GM12878 (cell line): ENCODE measurements around the gene GALNT12. TPM values are rescaled to one million over a fixed set of nuclear protein-coding genes. Genes with fewer than 3 reads are reported as not detected.

Experiments used
- ATAC-seq: fragments of 200-7000 bp; cut with Tn5 transposase; 3 replicates; pipeline ENCODE4 v1.9.1; 2020; ENCODE audit warnings: mild to moderate bottlenecking, moderate library complexity
- BruUV-seq: library from RNA; stranded (reverse); fragments of 400-500 nt; replicated peaks from 2 replicates; lab custom pipeline; 2021; lab: Mats Ljungman, UMichigan
- CTCF ChIA-PET: fragments of 300-600 bp; sonication (Branson Sonifier 250); formaldehyde crosslinking; extraction: SDS; loops from one replicate; lab custom pipeline; 2021; ENCODE audit warnings: inconsistent platforms; lab: Yijun Ruan, JAX
- POLR2A ChIA-PET: fragments of 350-600 bp; formaldehyde crosslinking; extraction: SDS; loops from one replicate; lab custom pipeline; 2021; ENCODE audit warnings: inconsistent platforms; lab: Charles Lee
- RAD21 ChIA-PET: fragments of 300-600 bp; sonication (Branson Sonifier 250); formaldehyde crosslinking; loops from one replicate; lab custom pipeline; 2023; ENCODE audit warnings: antibody characterized with exemption; ENCODE audit not compliant: unreplicated experiment; lab: Charles Lee
- SMC1A ChIA-PET: fragments of 300-600 bp; sonication (Branson Sonifier 250); formaldehyde crosslinking; loops from one replicate; lab custom pipeline; 2023; ENCODE audit not compliant: unreplicated experiment, uncharacterized antibody; lab: Charles Lee
- DNase-seq: peaks from one replicate; pipeline ENCODE4 v3.0.0-alpha.2; 2011; ENCODE audit warnings: low read depth, low spot score
- FAIRE-seq: peaks from 3 replicates; lab custom pipeline; 2011; peaks lifted over from hg19 to GRCh38; lab: Jason Lieb, UNC
- H2AFZ ChIP-seq: 2 replicates; pipeline ENCODE4 v1.6.0; 2011; ENCODE audit warnings: low read depth, low read length, control low read depth; ENCODE audit not compliant: control insufficient read depth
- H3K27ac ChIP-seq: 2 replicates; pipeline ENCODE4 v1.5.1; 2011; ENCODE audit warnings: control low read depth; ENCODE audit not compliant: control insufficient read depth, insufficient read depth
- H3K27me3 ChIP-seq, 2 experiments: replicated peaks in 1 of 2; 2 replicates each; pipeline versions ENCODE4 v1.6.0 to v1.6.1; 2011; ENCODE audit warnings: low read length in 1 of 2; ENCODE audit not compliant: control insufficient read depth in 2 of 2, insufficient read depth in 2 of 2
- H3K36me3 ChIP-seq, 2 experiments: 2 replicates each; pipeline ENCODE4 v1.5.1; 2011; ENCODE audit warnings: low read length in 1 of 2; ENCODE audit not compliant: control insufficient read depth in 2 of 2, insufficient read depth in 2 of 2
- H3K4me1 ChIP-seq: 2 replicates; pipeline ENCODE4 v1.6.1; 2011; ENCODE audit warnings: mild to moderate bottlenecking, low read length, moderate library complexity, mixed read lengths; ENCODE audit not compliant: control insufficient read depth, insufficient read depth
- H3K4me2 ChIP-seq: 2 replicates; pipeline ENCODE4 v1.6.0; 2011; ENCODE audit warnings: control low read depth; ENCODE audit not compliant: control insufficient read depth, insufficient read depth
- H3K4me3 ChIP-seq: fragments of 200-600 bp; sonication (generic); 2 replicates; pipeline ENCODE4 v1.5.1; 2016
- H3K79me2 ChIP-seq: 2 replicates; pipeline ENCODE4 v1.6.0; 2011; ENCODE audit warnings: low read length; ENCODE audit not compliant: control insufficient read depth, insufficient read depth
- H3K9ac ChIP-seq: 2 replicates; pipeline ENCODE4 v1.8.0; 2011; ENCODE audit warnings: low read length, control low read depth, mixed read lengths; ENCODE audit not compliant: control insufficient read depth, insufficient read depth
- H3K9me3 ChIP-seq: replicated peaks from 3 replicates; pipeline ENCODE4 v1.5.1; 2011; ENCODE audit warnings: mild to moderate bottlenecking, low read length; ENCODE audit not compliant: control insufficient read depth, insufficient read depth
- H4K20me1 ChIP-seq: 2 replicates; pipeline ENCODE4 v1.6.0; 2011; ENCODE audit not compliant: control insufficient read depth, insufficient read depth
- BMI1 ChIP-seq: fragments of 450-650 bp; IDR thresholded peaks from 2 replicates; pipeline ENCODE4 v1.6.1; 2016; ENCODE audit warnings: mild to moderate bottlenecking, moderate library complexity, borderline replicate concordance
- KDM1A ChIP-seq: fragments of 200-600 bp; sonication (generic); IDR thresholded peaks from 2 replicates; pipeline ENCODE4 v1.6.1; 2016; ENCODE audit warnings: borderline replicate concordance
- ZNF24 ChIP-seq: fragments of 450-650 bp; IDR thresholded peaks from 2 replicates; pipeline ENCODE4 v1.6.1; 2017; ENCODE audit warnings: antibody characterized with exemption, mild to moderate bottlenecking
- WGBS: methylation state at CpG from one replicate; pipeline ENCODE4 v1.1.6; 2016; ENCODE audit warnings: low lambda C conversion rate; ENCODE audit not compliant: insufficient replicate concordance, insufficient coverage; ENCODE audit errors: missing lambda C conversion rate; 5-methylcytosine and 5-hydroxymethylcytosine counted together
- in situ Hi-C: fragments of 300-500 bp; cut with MboI; formaldehyde crosslinking; loops from 9 replicates; pipeline ENCODE4 v1.14.3; 2018; ENCODE audit warnings: mixed read lengths
- intact Hi-C: fragments of 100-400 bp; cut with micrococcal nuclease; formaldehyde crosslinking; loops from one replicate; pipeline ENCODE4 v1.14.2; 2022; ENCODE audit not compliant: unreplicated experiment
- polyA plus RNA-seq, 11 experiments: library from polyadenylated mRNA; depleted of rRNA in 4 of 11; unstranded in 6 of 11; stranded (reverse) in 5 of 11; fragments of >200 nt; fragmentation: Nextera tagmentation in 4 of 11; fragmentation: Illumina TruSeq in 1 of 11; extraction: Ambion mirVana in 4 of 11; extraction: Trizol in 1 of 11; gene quantifications; 1 replicate in 1 of 11; 2 replicates in 10 of 11; pipeline versions ENCODE4 v1.2.1 to v1.2.3, GENCODE V29; 2011 to 2016; ENCODE audit warnings: inconsistent platforms in 2 of 11, missing spikeins in 2 of 11, low read depth in 1 of 11
- total RNA-seq, 4 experiments: library from RNA; depleted of rRNA in 3 of 4; stranded (reverse); fragments of >200 nt in 3 of 4; fragmentation: Illumina TruSeq in 1 of 4; extraction: Trizol in 1 of 4; gene quantifications; 2 replicates each; pipeline versions ENCODE4 v1.2.1 to v1.2.3, GENCODE V29; 2013 to 2021
- TF ChIP-seq, protein P1 (sequence below): fragments of 450-650 bp; IDR thresholded peaks from 2 replicates; pipeline ENCODE4 v1.6.1; 2017; ENCODE audit warnings: mild to moderate bottlenecking, moderate library complexity
- TF ChIP-seq, protein P2 (sequence below): fragments of 450-650 bp; formaldehyde crosslinking; IDR thresholded peaks from 2 replicates; pipeline ENCODE4 v1.4.0; 2022; ENCODE audit warnings: mild to moderate bottlenecking, moderate library complexity
- TF ChIP-seq, protein P3 (sequence below): fragments of 450-650 bp; IDR thresholded peaks from 2 replicates; pipeline ENCODE4 v1.6.1; 2016; ENCODE audit warnings: mild to moderate bottlenecking, moderate library complexity, borderline replicate concordance
- TF ChIP-seq, protein P4 (sequence below): fragments of 450-650 bp; IDR thresholded peaks from 2 replicates; pipeline ENCODE4 v1.6.1; 2017; ENCODE audit warnings: antibody characterized with exemption, mild to moderate bottlenecking, moderate library complexity

Gene GALNT12
- total and polyA plus RNA-seq, 10 of the 15 experiments (the other 5 are each of a cell fraction or from before 2014, with no cell fraction given), result 0.13 to 5.3 (median 3.2) TPM

DNA sequence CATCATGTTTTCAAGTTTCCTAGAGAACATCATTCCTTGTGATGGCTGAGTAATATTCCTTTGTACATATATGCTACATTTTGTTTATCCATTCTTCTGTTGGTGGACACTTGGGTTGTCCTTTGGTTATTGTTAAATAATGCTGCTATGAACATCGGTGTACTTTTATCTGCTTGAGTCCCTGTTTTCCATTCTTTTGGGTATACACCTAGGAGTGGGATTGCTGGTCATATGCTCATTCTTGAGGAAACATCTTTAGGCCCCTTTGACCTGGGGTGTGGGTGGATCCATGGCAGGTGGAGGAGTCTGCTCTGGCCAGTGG, 25.3 kb downstream of the GALNT12 start:
- DNase-seq (no peak), ATAC-seq (no peak), FAIRE-seq (no peak)
- no TSS peak for BruUV-seq
- H3K9ac ChIP-seq, result no peak overlapping the region
- no peaks in the 10 kb centered on the region for H3K79me2 ChIP-seq
- no peaks in the 10 kb centered on the region for H4K20me1 ChIP-seq
- no peaks in the 10 kb centered on the region for H3K4me1 ChIP-seq
- no peak overlapping the region for H3K4me3 ChIP-seq
- H3K27me3 ChIP-seq, result no peaks in the 10 kb centered on the region; a peak in 1 of 4 replicates
- in situ Hi-C loops (no loop called here), intact Hi-C loops (no loop called here)
- no peak overlapping the region for H2AFZ ChIP-seq
- H3K9me3 ChIP-seq, result no peaks in the 10 kb centered on the region
- no peak overlapping the region for H3K27ac ChIP-seq
- ChIA-PET SMC1A (no interaction called here), CTCF (interaction anchor here (1.0 kb wide), 1 partner anchor 15 kb away, joined by 3 read pairs; no protein-coding TSS in a partner anchor), POLR2A (no interaction called here), RAD21 (no interaction called here)
- WGBS, result 90% methylated on average over 1 of the region's 1 CpG
- H3K4me2 ChIP-seq, result no peak overlapping the region
- no peaks in the 10 kb centered on the region for H3K36me3 ChIP-seq
- TF ChIP-seq, protein P1, sequence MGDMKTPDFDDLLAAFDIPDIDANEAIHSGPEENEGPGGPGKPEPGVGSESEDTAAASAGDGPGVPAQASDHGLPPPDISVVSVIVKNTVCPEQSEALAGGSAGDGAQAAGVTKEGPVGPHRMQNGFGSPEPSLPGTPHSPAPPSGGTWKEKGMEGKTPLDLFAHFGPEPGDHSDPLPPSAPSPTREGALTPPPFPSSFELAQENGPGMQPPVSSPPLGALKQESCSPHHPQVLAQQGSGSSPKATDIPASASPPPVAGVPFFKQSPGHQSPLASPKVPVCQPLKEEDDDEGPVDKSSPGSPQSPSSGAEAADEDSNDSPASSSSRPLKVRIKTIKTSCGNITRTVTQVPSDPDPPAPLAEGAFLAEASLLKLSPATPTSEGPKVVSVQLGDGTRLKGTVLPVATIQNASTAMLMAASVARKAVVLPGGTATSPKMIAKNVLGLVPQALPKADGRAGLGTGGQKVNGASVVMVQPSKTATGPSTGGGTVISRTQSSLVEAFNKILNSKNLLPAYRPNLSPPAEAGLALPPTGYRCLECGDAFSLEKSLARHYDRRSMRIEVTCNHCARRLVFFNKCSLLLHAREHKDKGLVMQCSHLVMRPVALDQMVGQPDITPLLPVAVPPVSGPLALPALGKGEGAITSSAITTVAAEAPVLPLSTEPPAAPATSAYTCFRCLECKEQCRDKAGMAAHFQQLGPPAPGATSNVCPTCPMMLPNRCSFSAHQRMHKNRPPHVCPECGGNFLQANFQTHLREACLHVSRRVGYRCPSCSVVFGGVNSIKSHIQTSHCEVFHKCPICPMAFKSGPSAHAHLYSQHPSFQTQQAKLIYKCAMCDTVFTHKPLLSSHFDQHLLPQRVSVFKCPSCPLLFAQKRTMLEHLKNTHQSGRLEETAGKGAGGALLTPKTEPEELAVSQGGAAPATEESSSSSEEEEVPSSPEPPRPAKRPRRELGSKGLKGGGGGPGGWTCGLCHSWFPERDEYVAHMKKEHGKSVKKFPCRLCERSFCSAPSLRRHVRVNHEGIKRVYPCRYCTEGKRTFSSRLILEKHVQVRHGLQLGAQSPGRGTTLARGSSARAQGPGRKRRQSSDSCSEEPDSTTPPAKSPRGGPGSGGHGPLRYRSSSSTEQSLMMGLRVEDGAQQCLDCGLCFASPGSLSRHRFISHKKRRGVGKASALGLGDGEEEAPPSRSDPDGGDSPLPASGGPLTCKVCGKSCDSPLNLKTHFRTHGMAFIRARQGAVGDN, result no peak
- TF ChIP-seq KDM1A (no peak), BMI1 (no peak), ZNF24 (no peak)
- TF ChIP-seq, protein P2, sequence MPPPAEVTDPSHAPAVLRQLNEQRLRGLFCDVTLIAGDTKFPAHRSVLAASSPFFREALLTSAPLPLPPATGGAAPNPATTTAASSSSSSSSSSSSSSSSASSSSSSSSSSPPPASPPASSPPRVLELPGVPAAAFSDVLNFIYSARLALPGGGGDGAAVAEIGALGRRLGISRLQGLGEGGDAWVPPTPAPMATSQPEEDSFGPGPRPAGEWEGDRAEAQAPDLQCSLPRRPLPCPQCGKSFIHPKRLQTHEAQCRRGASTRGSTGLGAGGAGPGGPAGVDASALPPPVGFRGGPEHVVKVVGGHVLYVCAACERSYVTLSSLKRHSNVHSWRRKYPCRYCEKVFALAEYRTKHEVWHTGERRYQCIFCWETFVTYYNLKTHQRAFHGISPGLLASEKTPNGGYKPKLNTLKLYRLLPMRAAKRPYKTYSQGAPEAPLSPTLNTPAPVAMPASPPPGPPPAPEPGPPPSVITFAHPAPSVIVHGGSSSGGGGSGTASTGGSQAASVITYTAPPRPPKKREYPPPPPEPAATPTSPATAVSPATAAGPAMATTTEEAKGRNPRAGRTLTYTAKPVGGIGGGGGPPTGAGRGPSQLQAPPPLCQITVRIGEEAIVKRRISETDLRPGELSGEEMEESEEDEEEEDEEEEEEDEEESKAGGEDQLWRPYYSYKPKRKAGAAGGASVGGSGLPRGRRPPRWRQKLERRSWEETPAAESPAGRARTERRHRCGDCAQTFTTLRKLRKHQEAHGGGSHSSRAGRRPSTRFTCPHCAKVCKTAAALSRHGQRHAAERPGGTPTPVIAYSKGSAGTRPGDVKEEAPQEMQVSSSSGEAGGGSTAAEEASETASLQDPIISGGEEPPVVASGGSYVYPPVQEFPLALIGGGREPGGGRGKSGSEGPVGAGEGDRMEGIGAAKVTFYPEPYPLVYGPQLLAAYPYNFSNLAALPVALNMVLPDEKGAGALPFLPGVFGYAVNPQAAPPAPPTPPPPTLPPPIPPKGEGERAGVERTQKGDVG, result no peak
- TF ChIP-seq, protein P3, sequence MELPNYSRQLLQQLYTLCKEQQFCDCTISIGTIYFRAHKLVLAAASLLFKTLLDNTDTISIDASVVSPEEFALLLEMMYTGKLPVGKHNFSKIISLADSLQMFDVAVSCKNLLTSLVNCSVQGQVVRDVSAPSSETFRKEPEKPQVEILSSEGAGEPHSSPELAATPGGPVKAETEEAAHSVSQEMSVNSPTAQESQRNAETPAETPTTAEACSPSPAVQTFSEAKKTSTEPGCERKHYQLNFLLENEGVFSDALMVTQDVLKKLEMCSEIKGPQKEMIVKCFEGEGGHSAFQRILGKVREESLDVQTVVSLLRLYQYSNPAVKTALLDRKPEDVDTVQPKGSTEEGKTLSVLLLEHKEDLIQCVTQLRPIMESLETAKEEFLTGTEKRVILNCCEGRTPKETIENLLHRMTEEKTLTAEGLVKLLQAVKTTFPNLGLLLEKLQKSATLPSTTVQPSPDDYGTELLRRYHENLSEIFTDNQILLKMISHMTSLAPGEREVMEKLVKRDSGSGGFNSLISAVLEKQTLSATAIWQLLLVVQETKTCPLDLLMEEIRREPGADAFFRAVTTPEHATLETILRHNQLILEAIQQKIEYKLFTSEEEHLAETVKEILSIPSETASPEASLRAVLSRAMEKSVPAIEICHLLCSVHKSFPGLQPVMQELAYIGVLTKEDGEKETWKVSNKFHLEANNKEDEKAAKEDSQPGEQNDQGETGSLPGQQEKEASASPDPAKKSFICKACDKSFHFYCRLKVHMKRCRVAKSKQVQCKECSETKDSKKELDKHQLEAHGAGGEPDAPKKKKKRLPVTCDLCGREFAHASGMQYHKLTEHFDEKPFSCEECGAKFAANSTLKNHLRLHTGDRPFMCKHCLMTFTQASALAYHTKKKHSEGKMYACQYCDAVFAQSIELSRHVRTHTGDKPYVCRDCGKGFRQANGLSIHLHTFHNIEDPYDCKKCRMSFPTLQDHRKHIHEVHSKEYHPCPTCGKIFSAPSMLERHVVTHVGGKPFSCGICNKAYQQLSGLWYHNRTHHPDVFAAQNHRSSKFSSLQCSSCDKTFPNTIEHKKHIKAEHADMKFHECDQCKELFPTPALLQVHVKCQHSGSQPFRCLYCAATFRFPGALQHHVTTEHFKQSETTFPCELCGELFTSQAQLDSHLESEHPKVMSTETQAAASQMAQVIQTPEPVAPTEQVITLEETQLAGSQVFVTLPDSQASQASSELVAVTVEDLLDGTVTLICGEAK, result no peak
- TF ChIP-seq, protein P4, sequence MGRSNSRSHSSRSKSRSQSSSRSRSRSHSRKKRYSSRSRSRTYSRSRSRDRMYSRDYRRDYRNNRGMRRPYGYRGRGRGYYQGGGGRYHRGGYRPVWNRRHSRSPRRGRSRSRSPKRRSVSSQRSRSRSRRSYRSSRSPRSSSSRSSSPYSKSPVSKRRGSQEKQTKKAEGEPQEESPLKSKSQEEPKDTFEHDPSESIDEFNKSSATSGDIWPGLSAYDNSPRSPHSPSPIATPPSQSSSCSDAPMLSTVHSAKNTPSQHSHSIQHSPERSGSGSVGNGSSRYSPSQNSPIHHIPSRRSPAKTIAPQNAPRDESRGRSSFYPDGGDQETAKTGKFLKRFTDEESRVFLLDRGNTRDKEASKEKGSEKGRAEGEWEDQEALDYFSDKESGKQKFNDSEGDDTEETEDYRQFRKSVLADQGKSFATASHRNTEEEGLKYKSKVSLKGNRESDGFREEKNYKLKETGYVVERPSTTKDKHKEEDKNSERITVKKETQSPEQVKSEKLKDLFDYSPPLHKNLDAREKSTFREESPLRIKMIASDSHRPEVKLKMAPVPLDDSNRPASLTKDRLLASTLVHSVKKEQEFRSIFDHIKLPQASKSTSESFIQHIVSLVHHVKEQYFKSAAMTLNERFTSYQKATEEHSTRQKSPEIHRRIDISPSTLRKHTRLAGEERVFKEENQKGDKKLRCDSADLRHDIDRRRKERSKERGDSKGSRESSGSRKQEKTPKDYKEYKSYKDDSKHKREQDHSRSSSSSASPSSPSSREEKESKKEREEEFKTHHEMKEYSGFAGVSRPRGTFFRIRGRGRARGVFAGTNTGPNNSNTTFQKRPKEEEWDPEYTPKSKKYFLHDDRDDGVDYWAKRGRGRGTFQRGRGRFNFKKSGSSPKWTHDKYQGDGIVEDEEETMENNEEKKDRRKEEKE, result no peak
